ENCODE results near the gene PRKN. TPM values are rescaled to one million over a fixed set of nuclear protein-coding genes. Genes with fewer than 3 reads are reported as not detected.

PRKN gene
- total RNA-seq, 1 donor from 2014 or later = 4.9 TPM

DNA sequence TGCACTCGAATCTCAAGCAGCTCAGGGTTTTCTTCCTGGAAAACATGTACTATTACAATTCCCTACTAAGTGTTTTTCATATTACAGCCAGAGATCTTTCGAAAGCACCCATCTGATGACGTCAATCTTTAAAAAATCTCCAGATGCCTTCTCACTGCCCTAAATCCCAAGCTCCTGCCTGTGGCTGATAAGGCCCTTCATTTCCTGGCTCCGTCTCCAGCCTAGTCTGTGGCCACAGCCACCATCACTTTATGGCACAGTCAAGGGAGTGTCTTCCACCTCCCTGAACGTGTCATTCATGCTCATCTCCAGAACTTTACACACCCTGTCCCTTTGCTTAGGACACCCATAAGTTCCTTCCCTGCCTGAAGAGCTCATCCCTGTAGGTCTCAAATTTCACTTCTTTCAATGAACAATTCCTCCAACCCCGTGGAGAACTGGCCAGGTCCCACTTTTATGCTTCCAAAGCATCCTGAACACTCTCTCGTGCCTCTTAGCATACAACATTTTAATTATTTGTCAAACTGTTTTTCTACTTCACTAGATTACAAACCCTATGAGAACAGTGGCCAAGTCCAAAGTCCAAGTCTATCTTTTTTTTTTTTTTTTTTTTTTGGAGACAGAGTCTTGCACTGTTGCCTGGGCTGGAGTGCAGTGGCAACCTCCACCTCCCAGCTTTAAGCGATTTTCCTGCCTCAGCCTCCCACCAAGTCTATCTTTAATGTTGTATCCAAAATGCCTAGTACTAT, 1347.6 kb downstream of the PRKN start:
- TF ChIP-seq POLR2A (IDR thresholded peaks at IDR 0.05) (no peak), CTCF (IDR thresholded peaks at IDR 0.05) (no peak), POLR2AphosphoS5 (IDR thresholded peaks at IDR 0.05; ENCODE audit: insufficient read depth in 1 of 2, low read depth in 1 of 2) (no peak)
- H3K4me1 ChIP-seq = peaks cover 5% of the 10 kb centered on the region
- H3K27ac ChIP-seq = no peak overlapping the region
- no peak overlapping the region for H3K4me3 ChIP-seq
- H3K36me3 ChIP-seq = no peaks in the 10 kb centered on the region
- no peaks in the 10 kb centered on the region for H3K9me3 ChIP-seq
- no peak for DNase-seq (ENCODE audit: extremely low spot score in 2 of 2)
- intact Hi-C loops (cut with DNase I) = no loop called here
- H3K27me3 ChIP-seq = no peaks in the 10 kb centered on the region

- DNase-seq (ENCODE audit: extremely low spot score in 2 of 2) = no peak
- Histone ChIP-seq H3K4me1 (peaks cover 11% of the 10 kb centered on the region), H3K9me3 (no peaks in the 10 kb centered on the region), H3K27ac (no peak overlapping the region), H3K27me3 (no peaks in the 10 kb centered on the region), H3K36me3 (no peaks in the 10 kb centered on the region), H3K4me3 (no peak overlapping the region)
- no peak for TF ChIP-seq CTCF (IDR thresholded peaks at IDR 0.05)
- no peak for TF ChIP-seq POLR2A (IDR thresholded peaks at IDR 0.05)
- no peak for TF ChIP-seq POLR2AphosphoS5 (IDR thresholded peaks at IDR 0.05; ENCODE audit: insufficient read depth in 1 of 2, low read depth in 1 of 2)
- intact Hi-C loops (cut with DNase I) = no loop called here
Measured at GRCh38 chr6:161378115-161378514, 1349.5 kb downstream of the PRKN start.

DNA sequence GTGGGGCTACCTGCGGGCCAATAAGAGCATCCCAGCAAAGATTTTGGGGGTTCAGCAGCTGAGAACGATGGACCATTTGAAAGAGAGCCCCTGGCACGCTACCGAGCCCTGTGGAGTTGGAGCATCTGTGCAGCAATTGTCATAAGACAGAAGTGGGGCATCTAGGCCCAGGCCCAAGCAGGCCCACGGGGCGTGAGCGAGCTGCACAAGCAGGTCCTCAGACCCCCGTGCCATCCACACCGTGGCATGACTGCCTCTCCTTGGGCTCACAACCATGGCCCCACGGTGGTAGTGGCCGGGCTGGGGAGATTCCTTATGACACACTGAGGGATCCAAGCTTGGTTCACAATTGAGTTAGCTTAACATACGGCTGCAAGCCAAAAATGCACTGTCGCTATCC, 1350.5 kb downstream of the PRKN start:
- intact Hi-C loops (cut with DNase I) = no loop called here
- no peak overlapping the region for H3K27ac ChIP-seq
- H3K36me3 ChIP-seq = no peaks in the 10 kb centered on the region
- no peaks in the 10 kb centered on the region for H3K9me3 ChIP-seq
- no peaks in the 10 kb centered on the region for H3K27me3 ChIP-seq
- no peak for TF ChIP-seq POLR2A (IDR thresholded peaks at IDR 0.05)
- TF ChIP-seq CTCF (IDR thresholded peaks at IDR 0.05) = no peak
- TF ChIP-seq POLR2AphosphoS5 (IDR thresholded peaks at IDR 0.05; ENCODE audit: insufficient read depth in 1 of 2, low read depth in 1 of 2) = no peak
- peaks cover 11% of the 10 kb centered on the region for H3K4me1 ChIP-seq
- no peak for DNase-seq (ENCODE audit: extremely low spot score in 2 of 2)
- H3K4me3 ChIP-seq = no peak overlapping the region

- H3K4me1 ChIP-seq = peaks cover 11% of the 10 kb centered on the region
- H3K36me3 ChIP-seq = no peaks in the 10 kb centered on the region
- no peak overlapping the region for H3K27ac ChIP-seq
- no peaks in the 10 kb centered on the region for H3K27me3 ChIP-seq
- TF ChIP-seq POLR2A (IDR thresholded peaks at IDR 0.05) (no peak), CTCF (IDR thresholded peaks at IDR 0.05) (no peak), POLR2AphosphoS5 (IDR thresholded peaks at IDR 0.05; ENCODE audit: insufficient read depth in 1 of 2, low read depth in 1 of 2) (no peak)
- no peak overlapping the region for H3K4me3 ChIP-seq
- no peak for DNase-seq (ENCODE audit: extremely low spot score in 2 of 2)
- H3K9me3 ChIP-seq = no peaks in the 10 kb centered on the region
- intact Hi-C loops (cut with DNase I) = no loop called here
Measured at GRCh38 chr6:161376367-161376766, 1351.2 kb downstream of the PRKN start.
